Mesodermal cell (in vitro differentiated cells): Measurements from ENCODE around the gene DROSHA.
"Not testable (repeated sequence)": the region's sequence is repeated elsewhere in the genome, so short reads cannot be mapped to it uniquely, and the experiment has no call there.

ENCODE experiments used
- H3K27ac ChIP-seq: 2 replicates; pipeline ENCODE4 v1.7.0; 2013; ENCODE audit warnings: mild to moderate bottlenecking, low read depth, low read length, moderate library complexity; ENCODE audit not compliant: severe bottlenecking
- H3K36me3 ChIP-seq: 2 replicates; pipeline ENCODE4 v1.7.1; 2013; ENCODE audit warnings: mild to moderate bottlenecking, low read length, moderate library complexity; ENCODE audit not compliant: control insufficient read depth, insufficient read depth
- H3K4me1 ChIP-seq: one replicate; pipeline ENCODE4 v1.7.1; 2013; ENCODE audit warnings: mild to moderate bottlenecking, low read length; ENCODE audit not compliant: insufficient read depth, control insufficient read depth, poor library complexity, severe bottlenecking
- H3K4me3 ChIP-seq: 2 replicates; pipeline ENCODE4 v1.7.0; 2013; ENCODE audit warnings: low read length, control low read depth, mild to moderate bottlenecking; ENCODE audit not compliant: insufficient read depth, poor library complexity, severe bottlenecking; ENCODE audit errors: extremely low read depth
- H3K9me3 ChIP-seq: 2 replicates; pipeline ENCODE4 v1.7.1; 2013; ENCODE audit warnings: mild to moderate bottlenecking, low read length, moderate library complexity; ENCODE audit not compliant: control insufficient read depth
- WGBS, 2 experiments: methylation state at CpG; one replicate each; pipeline ENCODE4 v1.1.5; 2013; ENCODE audit warnings: missing lambda C conversion rate in 2 of 2; ENCODE audit not compliant: insufficient coverage in 2 of 2; 5-methylcytosine and 5-hydroxymethylcytosine counted together

DROSHA gene

DNA sequence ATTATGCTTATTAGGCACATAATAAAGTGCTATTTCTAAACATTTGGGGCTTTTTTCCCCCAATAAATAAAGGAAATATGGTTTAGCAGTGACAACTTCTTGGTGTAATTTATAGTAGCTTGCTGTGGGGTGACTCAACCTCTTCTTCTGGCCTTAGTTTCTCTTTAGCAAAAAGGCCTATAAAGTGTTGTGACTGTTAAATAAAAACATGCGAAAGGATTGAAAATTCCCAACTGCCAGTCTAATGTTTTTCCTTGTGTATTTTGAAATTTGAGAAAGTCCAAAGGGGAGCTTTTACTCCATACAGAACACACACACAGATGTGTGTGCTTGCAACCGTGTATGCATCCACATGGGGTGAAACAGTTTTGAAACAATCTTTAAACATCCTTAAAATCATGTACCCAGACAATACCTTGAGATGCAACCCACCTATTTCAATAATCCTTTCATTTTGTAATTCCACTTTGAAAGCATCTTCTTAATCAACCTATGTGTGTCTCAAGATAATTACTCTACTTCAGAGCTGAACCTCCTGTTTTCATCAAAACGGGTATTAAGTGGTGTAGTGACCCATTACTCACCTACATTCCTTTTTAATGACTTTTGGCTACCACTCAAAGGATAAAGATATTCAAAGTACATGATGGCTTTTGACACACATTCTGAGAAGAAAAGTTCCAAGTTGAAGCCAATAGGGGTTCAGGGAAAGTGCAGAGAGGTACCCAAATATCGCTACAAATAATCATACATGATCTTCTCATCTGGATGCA lies 123.8 kb downstream of the DROSHA start:
- Histone ChIP-seq H3K27ac (peak overlapping the region; percentile 1), H3K36me3 (peaks cover 71% of the 10 kb centered on the region), H3K4me3 (no peak overlapping the region), H3K4me1 (peaks cover 14% of the 10 kb centered on the region), H3K9me3 (no peaks in the 10 kb centered on the region)
- 86% methylated on average over 1 of the region's 4 CpGs for WGBS, 2 experiments

DNA sequence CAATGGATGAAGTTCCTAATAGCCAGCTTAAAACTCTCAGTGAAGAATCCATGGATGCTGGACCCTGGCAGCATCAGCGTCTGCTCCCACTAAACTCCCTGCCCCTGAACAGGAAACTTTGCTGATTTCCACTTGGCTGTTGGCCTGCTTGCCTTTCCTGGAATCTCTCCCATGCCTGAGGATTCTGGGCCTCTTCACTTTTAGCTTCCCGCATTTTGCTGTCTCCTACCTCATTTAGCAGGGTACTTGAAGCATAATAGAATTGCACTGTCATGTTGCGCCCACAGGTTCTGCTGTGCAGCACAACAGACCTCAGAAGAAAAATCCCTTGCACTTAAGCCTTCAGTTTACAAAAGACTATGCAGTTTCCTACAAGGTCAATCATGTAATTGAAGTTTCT lies 127.6 kb downstream of the DROSHA start:
- WGBS, 2 experiments: 100% methylated on average over 3 of the region's 3 CpGs
- peaks cover 78% of the 10 kb centered on the region for H3K36me3 ChIP-seq
- no peak overlapping the region for H3K4me3 ChIP-seq
- no peaks in the 10 kb centered on the region for H3K9me3 ChIP-seq
- no peak overlapping the region for H3K27ac ChIP-seq
- peaks cover 11% of the 10 kb centered on the region for H3K4me1 ChIP-seq

DNA sequence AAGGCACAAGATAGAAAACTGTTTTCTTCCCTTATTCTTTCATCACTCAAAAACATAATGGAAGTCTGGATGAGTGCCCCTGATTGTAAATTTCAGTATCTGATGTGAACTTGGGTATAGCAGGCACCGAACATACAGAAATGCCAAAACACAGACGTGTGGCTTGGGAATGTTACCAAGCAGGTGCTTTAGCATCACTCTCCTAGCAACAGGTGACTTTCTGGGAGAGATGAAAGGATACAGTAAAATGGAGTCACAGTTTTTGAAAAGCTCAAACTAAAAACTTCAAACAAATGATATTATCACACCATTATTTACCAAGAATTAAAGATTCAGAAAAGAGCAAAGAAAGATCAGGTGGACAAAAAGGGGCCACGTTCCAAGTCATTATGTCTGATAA lies 130.2 kb downstream of the DROSHA start:
- WGBS, 2 experiments: 50 to 100% methylated on average over 1 to 2 of the region's 3 CpGs
- Histone ChIP-seq H3K4me1 (no peaks in the 10 kb centered on the region), H3K9me3 (no peaks in the 10 kb centered on the region), H3K36me3 (peaks cover 55% of the 10 kb centered on the region), H3K27ac (no peak overlapping the region), H3K4me3 (no peak overlapping the region)

DNA sequence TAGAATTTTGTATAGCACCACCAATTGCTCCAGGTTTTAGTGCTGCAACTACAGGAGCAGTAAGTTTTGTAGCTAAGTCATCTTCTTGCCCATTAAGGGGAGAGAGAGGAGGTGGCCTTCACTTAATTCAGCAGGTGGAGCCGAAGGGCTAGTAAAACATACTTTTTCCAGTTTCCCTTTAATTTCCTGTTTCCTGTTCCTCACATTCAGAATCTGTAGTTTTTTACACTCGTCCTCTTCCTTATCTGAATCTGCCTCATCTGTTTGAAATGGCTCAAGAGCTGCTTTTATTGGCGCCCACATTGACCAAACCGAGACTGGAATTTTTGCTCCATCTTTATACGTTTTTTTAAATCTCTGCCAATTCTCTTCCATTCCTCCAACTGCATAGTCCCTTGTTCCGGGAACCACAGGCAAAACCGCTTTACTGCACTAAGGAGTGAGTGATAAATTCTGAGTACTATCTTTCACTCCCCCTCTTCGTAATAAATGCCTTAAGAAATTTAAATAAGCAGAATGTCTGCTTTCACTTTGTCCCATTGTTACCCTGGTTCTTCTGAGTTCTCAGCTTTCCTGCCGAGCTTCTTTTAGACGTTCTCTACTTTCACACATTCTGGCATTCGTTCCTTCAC lies 133.9 kb downstream of the DROSHA start:
- Histone ChIP-seq H3K4me1 (no peaks in the 10 kb centered on the region), H3K4me3 (no peak overlapping the region), H3K9me3 (no peaks in the 10 kb centered on the region), H3K27ac (no peak overlapping the region), H3K36me3 (peaks cover 24% of the 10 kb centered on the region)
- 85 to 86% methylated on average over 6 to 9 of the region's 11 CpGs for WGBS, 2 experiments

DNA sequence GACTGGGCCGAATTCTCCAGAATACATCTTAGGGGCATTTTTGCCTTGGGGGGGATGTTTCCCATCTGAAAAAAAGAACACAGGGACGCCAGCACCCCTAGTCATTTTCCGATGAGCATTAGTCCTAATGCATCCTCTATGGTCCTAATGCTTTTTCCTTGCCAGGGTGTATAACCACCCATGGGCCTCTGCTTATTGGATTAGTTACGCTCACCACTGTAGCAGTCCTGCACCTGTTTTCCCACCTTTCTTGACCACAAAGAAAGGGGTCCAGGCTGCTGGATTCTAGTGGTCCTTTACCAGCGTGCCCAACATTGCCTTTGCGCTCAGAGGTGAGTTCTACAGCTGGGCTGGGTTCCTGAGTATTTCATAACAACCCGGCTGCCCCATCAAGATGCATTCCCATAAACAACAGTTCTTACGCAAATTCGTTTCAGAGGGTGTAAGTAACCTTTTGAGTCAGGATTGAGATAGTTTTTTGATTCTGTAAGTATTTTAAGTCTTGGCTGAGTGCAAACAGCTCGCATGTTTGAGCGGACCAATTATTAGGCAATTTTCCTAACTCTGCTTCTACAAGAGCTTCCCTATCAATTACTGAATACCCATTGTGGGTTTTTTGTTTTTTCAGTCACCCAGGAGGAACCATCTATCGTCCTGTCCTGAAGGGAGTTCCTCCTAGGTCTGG lies 135.1 kb downstream of the DROSHA start:
- no peaks in the 10 kb centered on the region for H3K9me3 ChIP-seq
- H3K4me3 ChIP-seq: no peak overlapping the region
- H3K4me1 ChIP-seq: no peaks in the 10 kb centered on the region
- H3K27ac ChIP-seq: no peak overlapping the region
- peaks cover 15% of the 10 kb centered on the region for H3K36me3 ChIP-seq
- WGBS, 2 experiments: 93 to 100% methylated on average over 3 to 6 of the region's 12 CpGs

DNA sequence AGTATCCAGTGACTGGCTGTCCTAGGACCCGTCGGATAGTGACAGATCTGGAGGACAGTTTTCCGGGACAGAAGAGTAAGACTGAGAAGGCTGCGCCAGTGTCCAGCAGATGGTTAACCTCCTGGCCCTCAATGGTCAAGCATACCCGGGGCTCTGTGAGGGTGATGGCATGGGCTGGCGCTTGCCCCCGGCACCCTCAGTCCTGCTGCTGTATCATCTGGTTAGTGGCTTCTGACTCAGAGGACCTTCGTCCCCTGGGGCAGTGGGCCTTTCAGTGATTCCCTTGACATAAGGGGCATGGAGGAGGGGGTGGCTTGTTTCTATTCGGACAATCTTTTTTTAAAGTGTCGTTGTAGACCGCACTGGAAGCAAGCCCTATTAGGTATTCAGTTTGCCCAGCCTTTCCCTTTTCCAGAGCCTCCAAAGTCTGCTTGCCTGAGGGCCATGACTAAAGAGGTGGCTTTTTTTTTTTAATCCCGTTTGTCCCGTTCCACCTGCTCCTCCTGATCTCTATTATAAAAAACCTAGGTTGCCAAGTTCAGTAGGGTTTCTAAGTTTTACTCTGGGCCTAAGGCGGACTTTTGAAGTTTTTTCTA lies 136.3 kb downstream of the DROSHA start:
- not testable (repeated sequence) for H3K36me3 ChIP-seq, H3K4me1 ChIP-seq, H3K27ac ChIP-seq, H3K9me3 ChIP-seq, H3K4me3 ChIP-seq
- 97% methylated on average over 8 to 12 of the region's 14 CpGs for WGBS, 2 experiments

DNA sequence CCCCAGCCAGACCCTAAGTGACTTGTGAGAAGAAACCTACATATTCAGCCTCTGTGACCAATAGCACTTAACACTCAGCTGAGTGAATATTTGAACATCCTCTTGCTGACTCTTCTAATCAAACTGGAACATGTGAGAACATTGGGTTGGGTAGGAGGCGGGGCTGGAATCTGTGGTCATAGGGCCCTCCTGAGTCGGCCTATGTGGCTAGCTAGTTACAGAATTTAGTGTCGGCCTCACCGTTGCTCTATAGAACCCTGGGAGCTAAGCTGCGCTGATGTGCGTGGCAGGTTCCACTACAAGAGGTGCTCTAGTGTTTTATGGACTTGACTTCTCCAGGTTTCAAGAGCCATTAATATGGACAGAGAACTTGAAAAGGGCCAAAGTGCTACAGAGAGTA lies 138.8 kb downstream of the DROSHA start:
- Histone ChIP-seq H3K36me3 (no peaks in the 10 kb centered on the region), H3K4me3 (no peak overlapping the region), H3K27ac (no peak overlapping the region), H3K4me1 (no peaks in the 10 kb centered on the region), H3K9me3 (no peaks in the 10 kb centered on the region)
- 94 to 97% methylated on average over 6 of the region's 6 CpGs for WGBS, 2 experiments

DNA sequence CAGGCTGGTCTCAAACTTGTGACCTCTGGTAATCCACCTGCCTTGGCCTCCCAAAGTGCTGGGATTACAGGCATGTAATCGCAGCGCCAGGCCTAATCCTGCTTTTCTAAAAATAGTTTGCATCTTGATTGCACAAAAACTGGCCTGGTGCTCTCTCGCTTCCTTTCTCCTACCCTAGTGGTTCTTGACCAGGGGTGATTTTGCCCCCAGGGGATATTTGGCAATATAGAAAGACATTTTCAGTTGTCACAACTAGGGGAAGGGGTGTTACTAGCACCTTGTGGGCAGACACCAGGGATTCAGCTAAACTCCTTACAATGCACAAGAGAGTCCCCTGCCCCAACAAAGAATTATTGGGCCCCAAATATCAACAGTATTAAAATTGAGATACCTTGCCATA lies 139.8 kb downstream of the DROSHA start:
- peaks cover 5% of the 10 kb centered on the region for H3K9me3 ChIP-seq
- H3K4me3 ChIP-seq: no peak overlapping the region
- WGBS, 2 experiments: 96 to 100% methylated on average over 2 to 3 of the region's 3 CpGs
- no peaks in the 10 kb centered on the region for H3K36me3 ChIP-seq
- H3K27ac ChIP-seq: no peak overlapping the region
- H3K4me1 ChIP-seq: no peaks in the 10 kb centered on the region

DNA sequence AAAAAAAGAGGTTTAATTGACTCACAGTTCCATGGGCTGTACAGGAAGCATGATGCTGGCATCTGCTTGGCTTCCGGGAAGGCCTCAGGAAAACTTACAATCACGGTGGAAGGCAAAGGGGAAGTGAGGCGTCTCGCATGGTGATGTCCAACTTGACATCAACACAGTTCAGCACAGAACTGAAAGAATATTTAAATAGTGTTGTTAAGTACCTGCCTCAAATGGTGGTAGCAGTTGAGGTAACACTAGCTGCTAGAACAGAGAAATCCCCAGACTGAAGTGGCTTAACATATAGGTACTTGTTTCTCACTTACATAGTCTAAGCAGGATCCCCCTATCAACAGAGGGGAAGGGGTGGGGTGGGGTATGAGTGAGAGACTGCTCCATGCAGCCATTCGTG lies 141.6 kb downstream of the DROSHA start:
- 83 to 91% methylated on average over 1 to 5 of the region's 5 CpGs for WGBS, 2 experiments
- Histone ChIP-seq H3K4me1 (peaks cover 3% of the 10 kb centered on the region), H3K27ac (no peak overlapping the region), H3K4me3 (no peak overlapping the region), H3K36me3 (no peaks in the 10 kb centered on the region), H3K9me3 (peaks cover 6% of the 10 kb centered on the region)

DNA sequence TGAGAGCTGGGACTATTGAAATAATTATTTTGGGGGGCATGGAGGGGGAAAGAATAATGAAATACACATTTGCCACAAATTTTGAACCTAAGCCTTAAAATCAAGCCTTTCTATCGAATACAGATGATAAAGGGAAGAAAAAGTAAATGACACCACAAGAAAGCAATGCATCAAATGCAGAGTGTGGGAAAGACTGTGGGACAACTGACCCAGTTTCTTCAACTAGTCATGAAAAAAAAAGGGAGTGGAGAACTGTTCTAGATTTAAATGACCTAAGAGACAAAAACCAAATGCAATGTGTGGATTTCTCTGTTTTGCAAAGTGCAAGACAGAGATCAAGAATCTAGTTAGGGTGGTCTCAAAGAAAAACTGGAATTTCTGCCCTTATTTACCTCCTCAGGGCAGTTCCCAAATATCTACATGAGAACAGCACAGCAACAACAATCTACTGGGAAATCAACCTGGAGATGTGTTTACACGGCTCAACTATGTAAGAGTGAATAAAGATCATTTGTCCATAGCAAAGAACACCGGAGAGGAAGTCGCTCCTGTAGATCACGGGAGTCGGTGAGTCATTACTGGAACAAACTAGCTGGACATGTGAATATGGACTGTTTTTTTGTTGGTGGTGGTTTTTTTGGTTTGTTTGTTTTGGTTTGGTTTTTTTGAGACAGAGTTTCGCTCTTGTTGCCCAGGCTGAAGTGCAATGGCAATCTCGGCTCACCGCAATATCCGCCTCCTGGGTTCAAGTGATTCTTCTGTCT lies 145.9 kb downstream of the DROSHA start:
- Histone ChIP-seq H3K27ac (no peak overlapping the region), H3K4me1 (peaks cover 23% of the 10 kb centered on the region), H3K4me3 (no peak overlapping the region), H3K36me3 (no peaks in the 10 kb centered on the region), H3K9me3 (peaks cover 6% of the 10 kb centered on the region)
- 94 to 95% methylated on average over 9 of the region's 10 CpGs for WGBS, 2 experiments
